ENCODE results near the gene FGD4.
"Not testable (repeated sequence)": the region's sequence is repeated elsewhere in the genome, so short reads cannot be mapped to it uniquely, and the experiment has no call there.

Gene FGD4

DNA sequence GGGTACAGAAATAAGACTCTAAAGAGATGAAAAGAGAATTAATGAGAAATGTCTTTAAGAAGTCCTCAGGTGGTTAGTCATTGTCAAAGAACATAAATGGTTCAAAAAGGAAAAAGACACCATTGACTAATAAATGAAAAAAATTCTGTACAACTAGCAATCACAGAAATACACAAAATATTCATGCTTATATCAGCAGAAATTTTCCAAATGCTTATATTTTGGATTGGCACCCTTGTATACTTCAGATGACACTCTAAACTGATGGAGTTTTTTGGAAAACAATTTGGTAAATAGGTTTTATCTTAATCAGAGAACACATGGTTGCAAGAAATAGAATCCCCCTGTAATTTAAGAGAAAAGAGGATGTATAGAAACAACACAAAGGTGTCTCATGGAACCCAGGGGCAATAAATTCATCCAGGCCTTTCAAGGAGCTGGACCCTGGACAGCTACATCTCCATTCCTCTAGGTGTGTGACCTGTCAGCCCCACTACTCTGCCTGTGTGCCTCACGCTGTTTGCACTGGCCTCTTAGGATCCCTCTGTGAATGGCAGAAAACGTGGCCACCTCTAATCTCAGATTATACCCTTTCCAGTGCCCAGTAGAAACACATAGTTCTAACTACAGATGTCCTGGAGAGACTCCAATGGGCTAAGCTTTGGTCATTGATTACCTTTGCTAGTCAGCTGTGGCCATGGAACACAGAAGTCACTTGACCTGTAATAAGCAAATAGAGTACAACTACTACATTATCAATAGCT, 110.2 kb downstream of the FGD4 start:
- DNase-seq (ENCODE audit: extremely low read depth, low read depth) = no peak
- TF ChIP-seq, protein P1, sequence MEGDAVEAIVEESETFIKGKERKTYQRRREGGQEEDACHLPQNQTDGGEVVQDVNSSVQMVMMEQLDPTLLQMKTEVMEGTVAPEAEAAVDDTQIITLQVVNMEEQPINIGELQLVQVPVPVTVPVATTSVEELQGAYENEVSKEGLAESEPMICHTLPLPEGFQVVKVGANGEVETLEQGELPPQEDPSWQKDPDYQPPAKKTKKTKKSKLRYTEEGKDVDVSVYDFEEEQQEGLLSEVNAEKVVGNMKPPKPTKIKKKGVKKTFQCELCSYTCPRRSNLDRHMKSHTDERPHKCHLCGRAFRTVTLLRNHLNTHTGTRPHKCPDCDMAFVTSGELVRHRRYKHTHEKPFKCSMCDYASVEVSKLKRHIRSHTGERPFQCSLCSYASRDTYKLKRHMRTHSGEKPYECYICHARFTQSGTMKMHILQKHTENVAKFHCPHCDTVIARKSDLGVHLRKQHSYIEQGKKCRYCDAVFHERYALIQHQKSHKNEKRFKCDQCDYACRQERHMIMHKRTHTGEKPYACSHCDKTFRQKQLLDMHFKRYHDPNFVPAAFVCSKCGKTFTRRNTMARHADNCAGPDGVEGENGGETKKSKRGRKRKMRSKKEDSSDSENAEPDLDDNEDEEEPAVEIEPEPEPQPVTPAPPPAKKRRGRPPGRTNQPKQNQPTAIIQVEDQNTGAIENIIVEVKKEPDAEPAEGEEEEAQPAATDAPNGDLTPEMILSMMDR (IDR thresholded peaks at IDR 0.05; ENCODE audit: low read depth, low read length) = no peak

- DNase-seq (ENCODE audit: extremely low read depth, low read depth) = not testable (repeated sequence)
Observed at GRCh38 chr12:32511976-32512375, 112.6 kb downstream of the FGD4 start.

DNA sequence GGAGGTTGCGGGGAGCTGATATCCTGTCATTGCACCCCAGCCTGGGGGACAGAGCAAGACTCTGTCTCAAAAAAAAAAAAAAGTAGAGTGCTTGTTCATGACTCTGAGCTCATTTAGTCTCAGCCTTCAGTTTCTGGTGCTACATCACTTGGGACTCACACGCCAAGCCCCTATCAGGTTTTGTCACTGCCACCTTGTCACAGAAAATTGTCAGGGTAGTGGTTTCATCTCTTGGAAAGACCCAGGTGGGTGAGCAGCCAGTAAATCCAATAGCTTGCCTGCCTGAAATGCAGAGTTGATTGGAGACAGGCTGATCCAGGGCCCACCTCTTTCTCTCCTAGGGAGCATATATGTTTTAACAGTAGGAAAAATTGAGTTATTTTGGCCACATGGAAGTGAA, 113.0 kb downstream of the FGD4 start:
- DNase-seq (ENCODE audit: extremely low read depth, low read depth) = no peak
- TF ChIP-seq, protein P1 (IDR thresholded peaks at IDR 0.05; ENCODE audit: low read depth, low read length) = no peak

DNA sequence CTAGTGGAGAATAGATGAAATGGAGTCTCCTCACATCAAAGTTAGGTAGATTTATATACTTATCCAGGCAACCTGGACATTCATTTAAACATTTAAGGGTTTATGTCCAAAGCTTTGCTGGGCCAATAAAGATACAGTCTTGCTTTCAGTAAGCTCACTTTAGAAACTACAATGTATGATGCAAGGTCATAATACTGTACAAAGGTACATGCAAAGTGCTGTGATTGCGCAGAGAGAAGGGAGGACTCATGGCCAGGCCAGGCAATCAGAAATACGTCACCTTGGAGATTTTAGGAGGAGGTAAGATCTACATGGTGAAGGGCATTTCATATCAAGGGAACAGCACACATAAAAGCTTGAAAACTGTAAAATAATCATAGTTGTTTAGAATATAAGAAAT, 113.6 kb downstream of the FGD4 start:
- TF ChIP-seq, protein P1 (IDR thresholded peaks at IDR 0.05; ENCODE audit: low read depth, low read length) = no peak
- no peak for DNase-seq (ENCODE audit: extremely low read depth, low read depth)

DNA sequence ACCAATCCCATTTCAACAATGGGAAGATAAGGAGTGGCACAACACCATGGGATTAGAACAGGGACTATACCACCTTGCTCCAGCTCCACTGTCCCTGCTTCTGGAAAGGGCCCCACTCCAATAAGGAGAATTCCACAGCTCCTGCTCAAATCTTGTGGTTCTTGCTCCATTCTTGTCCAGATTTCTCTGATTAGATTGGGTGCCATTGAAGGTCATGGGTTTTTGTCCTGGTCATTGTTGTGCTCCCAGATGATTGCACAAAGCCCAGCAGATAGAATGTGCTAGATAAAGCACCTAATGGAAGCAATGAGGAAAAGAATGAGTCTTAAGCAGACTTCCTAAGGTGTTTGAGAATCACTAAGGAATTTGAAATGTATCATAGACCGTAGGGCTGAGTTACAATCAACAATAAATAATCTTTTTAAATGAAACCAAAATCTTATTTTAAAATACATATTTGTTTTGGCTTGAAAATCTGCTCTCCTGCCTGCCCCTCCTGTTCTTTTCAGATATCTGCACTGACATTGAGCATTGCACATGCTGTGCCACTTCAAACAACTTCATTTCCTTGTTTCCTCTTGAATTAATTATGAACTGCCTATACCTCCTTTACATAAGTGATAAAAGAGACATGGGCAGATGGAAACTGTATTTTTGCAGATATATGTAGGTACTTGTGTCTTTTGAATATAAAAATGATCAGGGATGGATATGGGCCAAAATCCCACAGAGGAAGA, 115.9 kb downstream of the FGD4 start:
- no peak for DNase-seq (ENCODE audit: extremely low read depth, low read depth)
- TF ChIP-seq, protein P1 (IDR thresholded peaks at IDR 0.05; ENCODE audit: low read depth, low read length) = no peak

DNA sequence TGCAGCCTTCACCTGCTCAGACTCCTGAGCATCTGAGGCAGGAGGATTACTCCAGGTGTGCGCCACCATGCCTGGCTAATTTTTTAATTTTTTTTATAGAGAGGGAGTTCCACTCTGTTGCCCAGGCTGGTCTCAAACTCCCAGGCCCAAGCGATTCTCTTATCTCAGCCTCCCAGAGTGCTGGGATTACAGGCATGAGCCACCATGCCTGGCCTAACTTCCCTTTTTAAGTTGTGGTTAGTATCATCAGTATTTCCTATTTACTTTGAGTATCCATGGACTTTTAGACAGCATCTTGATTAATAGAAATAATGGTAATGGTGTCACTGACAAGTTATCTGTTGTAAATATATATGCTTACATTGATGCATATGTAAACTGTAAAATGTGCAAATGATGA, 116.9 kb downstream of the FGD4 start:
- TF ChIP-seq, protein P1 (IDR thresholded peaks at IDR 0.05; ENCODE audit: low read depth, low read length) = no peak

DNA sequence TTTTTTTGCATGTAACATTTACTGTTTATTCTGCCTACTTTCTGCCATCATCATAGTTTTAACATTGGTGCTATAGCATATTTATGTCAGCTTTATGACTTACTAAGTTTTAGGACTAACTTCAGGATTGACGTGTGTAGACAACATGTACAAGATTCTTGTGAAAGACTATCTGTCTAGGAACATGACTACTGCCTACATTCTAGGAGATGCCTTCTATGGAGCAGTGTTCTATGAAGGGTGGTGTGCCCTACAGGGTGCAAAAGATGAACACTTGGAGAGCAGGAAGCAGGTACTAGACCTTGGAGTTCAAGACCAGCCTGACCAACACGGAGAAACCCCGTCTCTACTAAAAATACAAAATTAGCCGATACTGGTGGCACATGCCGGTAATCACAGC, 118.6 kb downstream of the FGD4 start:
- no peak for DNase-seq (ENCODE audit: extremely low read depth, low read depth)
- TF ChIP-seq, protein P1 (IDR thresholded peaks at IDR 0.05; ENCODE audit: low read depth, low read length) = no peak

More for the DNA sequence above, 116.9 kb downstream of the FGD4 start:
- no peak for DNase-seq (ENCODE audit: extremely low read depth, low read depth)
